SK-MEL-5 (cell line): Measurements from ENCODE around the gene TTLL1. TPM values are rescaled to one million over a fixed set of nuclear protein-coding genes. Genes with fewer than 3 reads are reported as not detected.

Experiments used
- DNase-seq: peaks from one replicate; pipeline ENCODE4 v3.0.0-alpha.2; 2016; ENCODE audit warnings: low read depth, low spot score
- in situ Hi-C: cut with HindIII; loops from 2 replicates; pipeline ENCODE4 v1.10.0; 2016; ENCODE audit warnings: low sequenced_read_pairs, high pct_unique_total_duplicates, low pct_unique_long_range_greater_than_20kb
- total RNA-seq: library from RNA; depleted of rRNA; stranded (reverse); fragments of >200 nt; shearing (Covaris generic); gene quantifications from 2 replicates; pipeline ENCODE4 v1.2.3, GENCODE V29; 2014; rRNA removed

The TTLL1 gene
- total RNA-seq, 1 experiment from 2014 or later: 6.2 TPM

DNA sequence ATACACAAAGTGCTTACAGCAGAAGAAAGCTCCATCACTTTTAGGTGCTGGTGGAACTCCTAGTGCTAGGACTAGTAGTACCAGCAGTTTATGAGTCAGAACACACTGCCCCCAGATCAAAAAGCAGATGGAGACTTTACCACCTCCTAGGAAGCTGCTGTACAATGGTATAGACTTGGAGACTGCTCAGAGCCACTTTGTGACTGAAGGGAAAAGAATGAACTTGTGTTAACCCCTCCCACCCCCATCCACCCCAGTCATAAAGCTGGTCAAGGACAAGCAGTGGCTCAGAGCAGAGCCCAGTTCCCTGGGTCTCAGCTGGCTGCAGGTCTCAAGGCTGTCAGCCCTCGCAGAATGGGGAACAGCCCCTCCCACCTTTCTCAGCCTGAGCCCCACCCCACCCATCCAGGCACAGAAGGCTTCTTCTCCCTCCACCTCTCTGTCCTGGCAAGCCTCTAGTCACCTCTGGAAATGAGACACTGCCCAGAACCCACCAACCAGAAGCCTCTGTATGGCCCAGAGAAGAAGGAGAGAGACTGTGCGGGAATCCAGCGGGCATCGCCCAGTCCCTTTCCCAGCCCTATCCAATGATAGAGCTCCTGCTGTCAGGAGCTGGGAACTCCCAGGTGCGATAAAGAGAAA lies 98.1 kb downstream of the TTLL1 start:
- in situ Hi-C loops: no loop called here
- DNase-seq: no peak

DNA sequence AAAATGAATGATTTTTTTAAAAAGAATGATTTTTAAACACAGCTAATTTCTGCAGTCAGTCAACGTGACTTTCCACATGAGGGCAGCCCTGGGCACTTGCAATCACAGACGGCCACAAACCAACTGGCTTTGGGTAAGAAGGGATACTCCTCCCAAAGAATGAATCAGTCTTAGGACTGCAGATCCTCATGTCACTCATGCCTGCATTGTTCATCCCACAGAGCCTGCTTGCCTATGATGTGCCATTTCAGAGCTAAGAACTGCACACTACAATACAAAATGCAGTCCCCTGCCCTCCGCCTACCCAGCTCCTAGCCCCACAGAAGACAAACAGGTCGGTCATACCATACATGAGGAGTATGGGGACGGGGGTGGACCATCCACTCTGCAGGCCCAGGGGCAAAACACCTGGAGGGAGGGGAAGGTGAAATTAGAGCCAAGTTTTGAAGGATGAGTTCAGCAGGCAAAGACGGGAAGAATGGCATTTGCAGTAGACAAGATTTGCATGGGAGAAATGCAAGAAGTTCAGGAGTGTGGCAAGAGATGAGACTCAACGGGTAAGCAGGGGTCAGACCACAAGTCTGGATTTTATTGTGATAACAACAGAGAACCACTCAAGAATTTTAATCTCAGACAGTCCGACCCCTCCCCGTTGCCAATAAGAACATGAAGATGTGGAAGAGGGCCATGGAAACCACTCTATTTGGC lies 98.9 kb downstream of the TTLL1 start:
- in situ Hi-C loops: no loop called here
- DNase-seq: peak; percentile 88

Other genes starting within 250 kb of the TTLL1 start
- gene ARFGAP3, start 232.1 kb downstream of the TTLL1 start, total RNA-seq: 40.1 and 45.1 TPM in 2 replicates
- gene PACSIN2, start 74.2 kb downstream of the TTLL1 start, total RNA-seq: 197 and 210 TPM in 2 replicates
- gene BIK, start 21.4 kb upstream of the TTLL1 start, total RNA-seq: 8.0 and 9.2 TPM in 2 replicates
- 14.7 and 17.3 TPM in 2 replicates for gene MCAT, start 54.0 kb upstream of the TTLL1 start, total RNA-seq
- 227 and 244 TPM in 2 replicates for gene TSPO, start 62.2 kb upstream of the TTLL1 start, total RNA-seq
- 68.9 and 79.4 TPM in 2 replicates for gene TTLL12, start 97.7 kb upstream of the TTLL1 start, total RNA-seq